Activated naive CD4-positive, alpha-beta T cell treated with anti-CD3 and anti-CD28 coated beads, Interleukin-2, amount 50 U/mL, for 16 hours (primary cell): Measurements from ENCODE around the gene PYGL.
"Not testable (repeated sequence)": the region's sequence is repeated elsewhere in the genome, so short reads cannot be mapped to it uniquely, and the experiment has no call there.

Experiments used
- DNase-seq: peaks from one replicate; pipeline ENCODE4 v3.0.0-alpha.2; 2020

PYGL gene

GRCh38 chr14:50954811-50955372 lies 10.6 kb upstream of the PYGL start:
- DNase-seq, result no peak

DNA sequence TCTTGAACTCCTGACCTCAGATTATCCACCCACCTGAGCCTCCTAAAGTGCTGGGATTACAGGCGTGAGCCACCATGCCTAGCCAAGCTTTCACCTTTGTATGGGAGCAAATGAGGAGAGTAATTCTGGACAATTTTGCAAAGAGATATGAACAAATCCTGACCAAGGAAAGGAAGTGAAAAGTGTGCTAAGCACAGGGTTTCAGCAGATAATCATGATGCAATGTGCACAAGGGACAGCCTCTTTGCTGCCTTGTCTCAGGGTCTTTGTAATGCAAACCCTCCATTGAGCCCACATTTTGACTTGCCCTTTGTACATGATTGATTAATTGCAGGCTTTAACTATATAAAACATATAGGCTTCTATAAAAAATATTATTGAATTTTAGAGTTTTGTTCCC lies 9.2 kb upstream of the PYGL start:
- no peak for DNase-seq

GRCh38 chr14:50951032-50951431 lies 6.7 kb upstream of the PYGL start:
- no peak for DNase-seq

DNA sequence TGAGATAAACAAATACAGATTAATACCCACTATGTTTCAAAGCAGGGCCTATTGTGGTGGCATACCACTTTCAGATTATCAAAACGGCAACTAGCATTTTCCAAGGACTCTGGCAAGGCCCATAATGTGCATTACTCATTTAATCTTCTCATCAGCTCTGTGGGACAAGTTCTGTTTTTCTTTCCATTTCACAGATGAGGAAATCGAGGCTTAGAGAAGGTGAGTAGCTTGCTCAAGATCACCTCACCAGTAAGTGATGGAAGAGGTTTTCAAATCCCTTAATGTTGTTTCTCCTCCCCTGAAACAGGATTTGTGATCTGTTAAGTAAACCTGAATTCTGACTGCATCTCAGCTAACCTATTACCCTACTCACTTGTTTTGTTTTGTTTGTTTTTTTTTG lies 3.9 kb upstream of the PYGL start:
- no peak for DNase-seq

DNA sequence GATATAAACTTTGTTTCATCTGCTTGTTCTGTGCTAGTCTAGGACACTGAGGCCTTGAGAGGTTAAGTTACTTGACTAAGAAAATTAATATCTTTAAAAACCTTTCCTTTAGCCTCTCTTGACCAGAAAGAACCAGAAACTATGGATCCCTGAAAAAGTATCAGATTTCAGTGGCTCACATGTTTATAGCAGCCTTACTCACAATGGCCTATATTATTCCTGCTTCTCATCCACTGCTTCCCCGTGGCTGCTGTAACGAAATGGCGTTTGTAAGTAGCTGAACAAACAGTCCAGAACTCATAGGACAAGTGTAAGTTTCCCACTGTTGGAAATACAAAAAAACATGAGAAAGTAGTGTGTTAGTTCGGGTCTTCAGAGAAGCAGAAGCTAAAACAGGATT lies 3.2 kb upstream of the PYGL start:
- no peak for DNase-seq

DNA sequence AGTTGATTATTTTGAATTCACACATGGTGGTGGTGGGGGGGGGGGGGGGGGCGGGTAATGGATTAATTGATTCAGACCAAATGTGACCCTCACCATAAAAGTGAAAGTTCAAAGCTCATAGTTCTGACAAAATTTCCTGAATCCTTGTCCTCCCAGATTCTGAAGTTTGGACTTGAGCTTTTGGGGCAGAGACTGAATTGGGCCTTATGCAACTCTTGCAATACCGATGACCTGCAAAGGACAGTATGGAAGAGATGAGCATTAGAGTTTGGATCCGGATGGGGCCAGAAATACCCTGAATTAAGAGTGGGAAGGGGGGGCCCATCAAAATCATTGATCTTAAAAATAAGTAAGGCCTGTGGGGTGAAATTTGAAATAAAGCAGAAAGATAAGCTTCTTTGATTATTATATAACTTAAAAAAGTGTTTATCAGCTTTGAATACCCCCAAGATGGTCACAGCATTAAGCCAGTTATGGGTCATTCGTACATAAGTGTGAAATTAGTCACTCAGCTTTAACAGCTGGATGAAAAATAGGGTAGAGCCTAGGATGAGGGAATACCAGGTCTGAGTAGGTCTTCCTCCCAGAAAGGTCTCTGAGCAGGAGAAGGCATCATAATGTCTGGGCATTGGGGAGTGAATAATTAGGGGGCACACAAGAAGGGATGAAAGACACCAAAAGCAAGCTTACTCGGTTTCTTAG lies 2.1 kb upstream of the PYGL start:
- DNase-seq, result no peak

GRCh38 chr14:50944647-50945413 lies 547 bp upstream of the PYGL start:
- no peak for DNase-seq

DNA sequence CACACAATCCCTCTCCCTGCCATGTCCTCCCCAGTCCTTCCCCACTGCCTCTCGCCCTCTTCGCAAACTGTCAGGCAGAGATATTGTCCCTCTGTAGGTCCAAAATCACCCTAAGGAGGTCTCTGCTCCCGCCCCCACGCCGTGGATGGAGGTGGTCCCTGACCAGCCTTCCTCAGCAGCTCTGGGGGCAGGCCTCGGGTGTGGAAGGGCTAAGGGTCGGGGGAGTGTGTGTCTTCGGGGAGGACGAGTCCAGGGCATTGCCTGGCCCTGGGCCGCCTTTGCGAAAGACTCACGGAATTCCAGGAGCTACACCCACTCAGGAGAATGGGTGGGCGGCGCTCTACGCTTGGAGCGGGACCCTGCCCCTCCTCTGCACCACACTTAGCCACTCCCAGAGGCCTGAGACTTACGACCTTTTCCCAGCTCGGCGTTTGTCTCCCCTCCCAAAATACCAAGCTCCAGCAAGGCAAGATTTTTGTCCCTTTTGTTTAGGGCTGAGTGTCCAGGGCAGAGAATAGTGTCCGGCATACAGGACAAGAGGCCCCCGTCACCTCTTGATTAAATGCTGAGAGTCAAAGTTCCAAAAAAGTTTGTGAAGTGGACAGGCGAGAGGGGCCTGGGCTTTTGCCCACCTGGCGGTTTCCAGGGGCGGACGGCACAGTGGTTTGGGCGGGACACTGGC lies 881 bp downstream of the PYGL start:
- DNase-seq, result no peak

DNA sequence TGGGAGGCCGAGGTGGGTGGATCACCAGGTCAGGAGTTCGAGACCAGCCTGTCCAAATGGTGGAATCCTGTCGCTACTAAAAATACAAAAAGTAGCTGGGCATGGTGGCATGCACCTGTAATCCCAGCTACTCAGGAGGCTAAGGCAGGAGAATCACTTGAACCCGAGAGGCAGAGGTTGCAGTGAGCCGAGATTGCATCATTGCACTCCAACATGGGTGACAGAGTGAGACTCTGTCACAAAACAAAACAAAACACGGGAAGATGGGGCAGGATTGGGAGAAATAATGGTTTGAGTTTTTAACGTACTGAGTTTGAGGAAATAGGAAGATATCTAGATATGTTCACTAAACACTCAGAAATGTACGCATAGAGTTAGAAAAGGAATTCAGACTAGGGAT lies 2.6 kb downstream of the PYGL start:
- DNase-seq, result not testable (repeated sequence)

DNA sequence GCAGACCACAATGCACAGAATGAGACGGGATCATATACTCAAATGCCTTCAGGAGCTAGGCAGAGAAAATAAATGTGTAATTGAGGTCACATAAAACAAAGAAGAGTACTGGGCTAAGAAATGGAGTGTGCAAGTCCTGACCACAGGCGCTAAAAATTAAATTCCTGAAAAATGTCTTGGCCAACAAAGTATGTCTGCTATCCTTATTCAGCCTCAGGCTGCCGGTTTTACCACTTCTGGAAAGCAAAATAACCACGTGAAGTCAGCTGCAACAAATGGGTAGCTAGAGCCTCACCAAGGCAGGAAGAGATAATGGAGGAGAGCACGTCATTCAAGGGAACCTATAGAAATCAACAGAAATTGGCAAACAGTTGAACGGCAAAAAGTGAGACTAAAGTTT lies 3.1 kb downstream of the PYGL start:
- no peak for DNase-seq

DNA sequence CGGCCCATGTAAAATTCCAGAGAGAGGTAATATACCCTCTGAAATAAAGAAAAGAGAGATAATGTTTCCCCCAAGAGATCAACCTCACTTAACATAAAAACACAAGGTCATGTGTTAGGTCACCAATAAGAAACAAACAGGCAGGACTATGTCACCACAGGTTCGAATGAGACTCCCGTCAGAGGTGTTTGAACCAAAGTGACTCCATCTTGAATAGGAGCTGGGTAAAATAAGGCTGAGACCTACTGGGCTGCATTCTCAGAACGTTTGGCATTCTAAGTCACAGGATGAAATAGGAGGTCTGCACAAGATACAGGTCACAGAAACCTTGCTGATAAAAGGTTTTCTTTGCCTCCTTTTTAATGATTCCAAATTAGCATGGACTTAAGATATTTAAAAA lies 6.5 kb downstream of the PYGL start:
- no peak for DNase-seq

DNA sequence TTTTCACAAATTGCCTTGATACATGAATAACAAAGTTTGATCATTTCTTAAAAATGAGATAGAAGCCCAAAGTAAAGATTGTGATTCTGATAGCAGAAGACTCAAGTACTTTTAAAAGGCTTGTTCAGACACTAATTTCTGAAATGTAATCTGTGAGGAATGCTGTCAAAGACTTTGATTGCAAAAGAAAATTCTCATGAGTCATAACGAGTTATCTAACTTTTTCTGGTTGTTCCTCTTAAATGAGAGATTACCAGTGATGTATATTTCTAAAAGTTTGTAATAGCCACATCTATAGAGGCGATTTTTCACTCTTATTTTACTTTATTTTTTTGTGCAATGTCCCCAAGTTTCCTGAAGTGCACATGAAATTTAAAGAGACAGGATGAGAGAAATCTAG lies 7.0 kb downstream of the PYGL start:
- no peak for DNase-seq

DNA sequence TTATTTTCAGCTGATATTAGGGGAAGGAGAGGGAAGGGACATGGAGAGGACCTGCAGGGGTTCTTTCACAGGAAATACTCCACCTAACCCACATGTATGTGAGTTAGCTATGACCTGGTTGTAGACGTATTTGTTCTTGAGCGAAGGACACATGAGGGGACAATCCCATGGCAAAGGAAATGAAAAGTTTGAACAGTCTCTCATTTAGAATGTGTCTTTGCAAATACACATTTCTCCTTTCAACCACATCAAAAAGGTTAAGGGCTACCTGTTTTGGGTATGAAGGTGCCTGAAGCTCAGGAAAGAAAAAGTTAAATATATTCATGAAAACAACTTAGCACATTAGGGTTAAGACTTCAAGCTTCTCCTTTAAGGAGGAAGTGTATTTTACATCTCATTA lies 7.4 kb downstream of the PYGL start:
- no peak for DNase-seq

DNA sequence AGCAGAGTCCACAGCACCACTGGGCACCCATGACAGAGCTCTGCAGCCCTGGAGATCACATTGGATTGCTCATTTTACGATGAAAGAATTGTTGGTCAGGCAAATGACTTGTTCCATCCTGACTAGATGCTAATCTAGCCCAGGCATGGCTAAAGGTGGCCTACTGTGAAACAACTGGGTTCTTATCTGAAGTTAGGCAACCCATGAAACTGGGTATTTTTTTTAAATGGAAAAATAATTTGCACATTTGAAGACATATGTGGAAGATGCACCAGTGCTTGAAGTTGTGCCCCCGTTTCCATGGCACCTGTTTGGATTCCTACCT lies 8.3 kb downstream of the PYGL start:
- no peak for DNase-seq

- no peak for DNase-seq
Measured at GRCh38 chr14:50935126-50936015, 8.9 kb downstream of the PYGL start.

GRCh38 chr14:50932592-50933495 lies 11.4 kb downstream of the PYGL start:
- DNase-seq, result no peak

DNA sequence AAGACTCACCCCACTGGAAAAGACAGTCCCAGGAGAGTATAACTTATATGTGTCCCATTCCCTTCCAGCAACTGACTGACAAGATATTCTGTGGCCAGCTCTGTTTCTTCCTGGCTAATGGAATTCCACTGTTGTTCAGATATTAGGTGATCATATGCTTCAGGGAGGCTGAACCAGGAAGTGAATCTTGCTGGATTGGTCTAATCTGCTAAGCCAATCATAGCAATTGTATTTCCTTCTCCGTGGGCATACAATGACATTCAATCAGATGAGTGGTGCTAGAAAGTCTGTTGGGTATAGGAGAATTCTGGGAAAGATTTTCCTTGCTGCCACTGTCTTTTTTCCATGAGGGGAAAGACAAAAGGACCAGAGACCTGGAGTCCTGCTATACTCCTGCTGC lies 12.1 kb downstream of the PYGL start:
- DNase-seq, result no peak

- no peak for DNase-seq
Measured at GRCh38 chr14:50931559-50931958, 12.7 kb downstream of the PYGL start.

DNA sequence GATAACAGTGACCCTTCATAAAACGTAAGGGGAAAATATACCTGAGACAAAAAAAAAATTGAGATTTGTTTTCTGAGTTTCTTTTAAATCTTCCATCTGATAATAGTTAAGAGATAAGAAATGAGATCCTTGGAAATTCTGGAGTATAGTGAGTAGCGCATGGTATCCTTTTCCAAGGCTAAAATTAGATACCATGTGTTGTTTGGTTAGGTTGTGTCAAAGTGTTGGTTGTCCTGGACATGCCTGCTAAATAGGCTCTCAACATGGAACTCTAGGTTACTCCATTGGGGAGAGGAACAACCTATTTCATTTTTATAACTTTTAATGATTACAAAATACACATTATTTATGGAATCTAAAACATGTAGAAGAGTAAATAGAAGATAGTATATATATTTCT lies 14.8 kb downstream of the PYGL start:
- DNase-seq, result no peak

GRCh38 chr14:50928002-50928635 lies 16.2 kb downstream of the PYGL start:
- no peak for DNase-seq

DNA sequence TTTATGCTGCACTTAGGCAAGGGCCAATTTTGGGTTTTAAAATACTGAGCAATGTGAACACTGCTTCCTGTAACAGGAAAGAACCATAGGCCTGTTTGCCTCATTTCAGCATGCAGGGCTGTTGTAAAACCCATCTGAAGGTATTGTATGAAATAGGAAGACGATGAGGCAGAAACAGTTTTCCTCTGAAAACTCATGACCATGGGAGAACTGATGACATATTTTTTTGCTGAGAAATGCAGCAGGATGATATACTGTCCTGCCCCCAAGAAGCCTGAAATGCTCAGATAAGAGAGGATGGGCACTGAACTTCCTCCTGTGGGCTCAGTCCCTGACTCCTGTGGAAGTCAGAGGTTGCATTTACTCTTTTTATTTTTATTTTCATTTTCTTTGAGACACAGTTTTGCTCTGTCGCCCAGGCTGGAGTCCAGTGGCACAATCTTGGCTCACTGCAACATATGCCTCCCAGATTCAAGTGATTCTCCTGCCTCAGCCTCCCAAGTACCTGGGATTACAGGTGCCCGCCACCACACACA lies 17.4 kb downstream of the PYGL start:
- no peak for DNase-seq
